Measurements from ENCODE around the gene ARL4C.

The ARL4C gene

GRCh38 chr2:234517971-234518370 lies 21.1 kb upstream of the ARL4C start:
- Histone ChIP-seq H3K27me3 (ENCODE audit: insufficient read depth, low read length) (no peaks in the 10 kb centered on the region), H3K4me1 (ENCODE audit: insufficient read depth, low read length) (peaks cover 6% of the 10 kb centered on the region), H3K9me3 (ENCODE audit: low read length) (no peaks in the 10 kb centered on the region), H3K36me3 (ENCODE audit: insufficient read depth, low read length) (no peaks in the 10 kb centered on the region), H2AFZ (ENCODE audit: low read depth, low read length) (no peak overlapping the region), H3K4me3 (ENCODE audit: low read length) (no peak overlapping the region)

GRCh38 chr2:234514873-234515638 lies 18.2 kb upstream of the ARL4C start:
- no peaks in the 10 kb centered on the region for H3K9me3 ChIP-seq (ENCODE audit: low read length)
- no peaks in the 10 kb centered on the region for H3K36me3 ChIP-seq (ENCODE audit: insufficient read depth, low read length)
- H3K4me3 ChIP-seq (ENCODE audit: low read length) = no peak overlapping the region
- no peak overlapping the region for H2AFZ ChIP-seq (ENCODE audit: low read depth, low read length)
- no peaks in the 10 kb centered on the region for H3K27me3 ChIP-seq (ENCODE audit: insufficient read depth, low read length)
- H3K4me1 ChIP-seq (ENCODE audit: insufficient read depth, low read length) = peaks cover 9% of the 10 kb centered on the region

- H2AFZ ChIP-seq (ENCODE audit: low read depth, low read length) = no peak overlapping the region
- H3K9me3 ChIP-seq (ENCODE audit: low read length) = no peaks in the 10 kb centered on the region
- H3K27me3 ChIP-seq (ENCODE audit: insufficient read depth, low read length) = no peaks in the 10 kb centered on the region
- H3K4me3 ChIP-seq (ENCODE audit: low read length) = no peak overlapping the region
- H3K36me3 ChIP-seq (ENCODE audit: insufficient read depth, low read length) = no peaks in the 10 kb centered on the region
- peaks cover 9% of the 10 kb centered on the region for H3K4me1 ChIP-seq (ENCODE audit: insufficient read depth, low read length)
Observed at GRCh38 chr2:234514099-234514498, 17.2 kb upstream of the ARL4C start.

DNA sequence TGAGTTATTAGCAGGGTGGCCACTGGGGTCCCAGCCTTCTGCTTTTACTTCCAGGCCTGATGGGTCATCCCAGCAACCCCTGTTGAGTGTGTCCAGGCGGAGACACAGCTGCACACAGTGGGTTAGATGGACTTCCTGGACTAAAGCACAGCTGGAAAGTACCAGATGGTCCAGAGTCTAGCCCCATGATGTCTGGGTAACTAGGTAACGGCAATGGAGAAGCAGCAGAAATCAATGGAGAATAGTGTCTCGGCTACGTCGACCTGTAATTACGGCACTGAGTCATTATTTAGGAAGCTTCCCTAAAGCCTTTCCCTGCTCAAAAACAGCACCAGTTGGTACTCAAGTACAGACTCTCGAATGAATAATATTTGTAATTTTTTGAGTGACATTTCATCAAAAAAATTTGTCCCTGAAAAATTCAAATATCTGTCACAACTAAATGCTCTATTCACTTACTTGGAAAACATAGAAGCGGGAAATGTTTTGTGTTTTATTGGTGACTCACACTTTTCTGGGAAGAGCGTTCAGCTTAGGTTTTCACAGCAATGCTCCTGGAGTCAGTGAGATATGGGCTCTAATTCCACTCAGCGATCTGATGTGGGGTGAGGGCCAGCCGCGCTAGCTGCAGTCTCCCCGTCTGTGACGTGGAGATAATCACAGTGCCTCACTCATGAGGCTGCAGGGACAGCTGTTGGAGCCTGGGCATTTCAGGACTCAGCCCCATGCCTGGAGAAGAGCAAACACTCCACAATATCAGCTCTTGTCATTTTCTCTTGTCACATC lies 16.2 kb upstream of the ARL4C start:
- Histone ChIP-seq H3K4me1 (ENCODE audit: insufficient read depth, low read length) (peaks cover 9% of the 10 kb centered on the region), H3K4me3 (ENCODE audit: low read length) (no peak overlapping the region), H3K27me3 (ENCODE audit: insufficient read depth, low read length) (no peaks in the 10 kb centered on the region), H2AFZ (ENCODE audit: low read depth, low read length) (no peak overlapping the region), H3K36me3 (ENCODE audit: insufficient read depth, low read length) (no peaks in the 10 kb centered on the region), H3K9me3 (ENCODE audit: low read length) (no peaks in the 10 kb centered on the region)

- no peaks in the 10 kb centered on the region for H3K4me1 ChIP-seq (ENCODE audit: insufficient read depth, low read length)
Observed at GRCh38 chr2:234502919-234503285, 6.0 kb upstream of the ARL4C start.

GRCh38 chr2:234502285-234502918 lies 5.5 kb upstream of the ARL4C start:
- Histone ChIP-seq H3K4me3 (ENCODE audit: low read length) (no peak overlapping the region), H3K27me3 (ENCODE audit: insufficient read depth, low read length) (peaks cover 3% of the 10 kb centered on the region), H3K4me1 (ENCODE audit: insufficient read depth, low read length) (no peaks in the 10 kb centered on the region), H3K36me3 (ENCODE audit: insufficient read depth, low read length) (no peaks in the 10 kb centered on the region), H2AFZ (ENCODE audit: low read depth, low read length) (no peak overlapping the region), H3K9me3 (ENCODE audit: low read length) (no peaks in the 10 kb centered on the region)

More at GRCh38 chr2:234502919-234503285, 6.0 kb upstream of the ARL4C start:
- H3K36me3 ChIP-seq (ENCODE audit: insufficient read depth, low read length) = no peaks in the 10 kb centered on the region
- H3K4me3 ChIP-seq (ENCODE audit: low read length) = no peak overlapping the region
- peaks cover 4% of the 10 kb centered on the region for H3K27me3 ChIP-seq (ENCODE audit: insufficient read depth, low read length)
- no peak overlapping the region for H2AFZ ChIP-seq (ENCODE audit: low read depth, low read length)
- H3K9me3 ChIP-seq (ENCODE audit: low read length) = no peaks in the 10 kb centered on the region

GRCh38 chr2:234500394-234501006 lies 3.6 kb upstream of the ARL4C start:
- Histone ChIP-seq H3K4me3 (ENCODE audit: low read length) (no peak overlapping the region), H3K9me3 (ENCODE audit: low read length) (no peaks in the 10 kb centered on the region), H3K36me3 (ENCODE audit: insufficient read depth, low read length) (no peaks in the 10 kb centered on the region), H2AFZ (ENCODE audit: low read depth, low read length) (no peak overlapping the region), H3K27me3 (ENCODE audit: insufficient read depth, low read length) (no peaks in the 10 kb centered on the region), H3K4me1 (ENCODE audit: insufficient read depth, low read length) (no peaks in the 10 kb centered on the region)

- H3K36me3 ChIP-seq (ENCODE audit: insufficient read depth, low read length) = no peaks in the 10 kb centered on the region
- no peak overlapping the region for H3K4me3 ChIP-seq (ENCODE audit: low read length)
- H3K9me3 ChIP-seq (ENCODE audit: low read length) = no peaks in the 10 kb centered on the region
- no peak overlapping the region for H2AFZ ChIP-seq (ENCODE audit: low read depth, low read length)
- peaks cover 15% of the 10 kb centered on the region for H3K4me1 ChIP-seq (ENCODE audit: insufficient read depth, low read length)
- H3K27me3 ChIP-seq (ENCODE audit: insufficient read depth, low read length) = no peaks in the 10 kb centered on the region
Observed at GRCh38 chr2:234497594-234498235, 834 bp upstream of the ARL4C start.

GRCh38 chr2:234496055-234496834 lies 636 bp downstream of the ARL4C start:
- H3K4me1 ChIP-seq (ENCODE audit: insufficient read depth, low read length) = peaks cover 17% of the 10 kb centered on the region
- no peaks in the 10 kb centered on the region for H3K36me3 ChIP-seq (ENCODE audit: insufficient read depth, low read length)

GRCh38 chr2:234495251-234496054 lies 1.4 kb downstream of the ARL4C start:
- H2AFZ ChIP-seq (ENCODE audit: low read depth, low read length) = peak overlapping the region; percentile 6

More at GRCh38 chr2:234496055-234496834, 636 bp downstream of the ARL4C start:
- H3K4me3 ChIP-seq (ENCODE audit: low read length) = peak overlapping the region; percentile 80
- no peaks in the 10 kb centered on the region for H3K27me3 ChIP-seq (ENCODE audit: insufficient read depth, low read length)
- H3K9me3 ChIP-seq (ENCODE audit: low read length) = no peaks in the 10 kb centered on the region
- H2AFZ ChIP-seq (ENCODE audit: low read depth, low read length) = peak overlapping the region; percentile 6

DNA sequence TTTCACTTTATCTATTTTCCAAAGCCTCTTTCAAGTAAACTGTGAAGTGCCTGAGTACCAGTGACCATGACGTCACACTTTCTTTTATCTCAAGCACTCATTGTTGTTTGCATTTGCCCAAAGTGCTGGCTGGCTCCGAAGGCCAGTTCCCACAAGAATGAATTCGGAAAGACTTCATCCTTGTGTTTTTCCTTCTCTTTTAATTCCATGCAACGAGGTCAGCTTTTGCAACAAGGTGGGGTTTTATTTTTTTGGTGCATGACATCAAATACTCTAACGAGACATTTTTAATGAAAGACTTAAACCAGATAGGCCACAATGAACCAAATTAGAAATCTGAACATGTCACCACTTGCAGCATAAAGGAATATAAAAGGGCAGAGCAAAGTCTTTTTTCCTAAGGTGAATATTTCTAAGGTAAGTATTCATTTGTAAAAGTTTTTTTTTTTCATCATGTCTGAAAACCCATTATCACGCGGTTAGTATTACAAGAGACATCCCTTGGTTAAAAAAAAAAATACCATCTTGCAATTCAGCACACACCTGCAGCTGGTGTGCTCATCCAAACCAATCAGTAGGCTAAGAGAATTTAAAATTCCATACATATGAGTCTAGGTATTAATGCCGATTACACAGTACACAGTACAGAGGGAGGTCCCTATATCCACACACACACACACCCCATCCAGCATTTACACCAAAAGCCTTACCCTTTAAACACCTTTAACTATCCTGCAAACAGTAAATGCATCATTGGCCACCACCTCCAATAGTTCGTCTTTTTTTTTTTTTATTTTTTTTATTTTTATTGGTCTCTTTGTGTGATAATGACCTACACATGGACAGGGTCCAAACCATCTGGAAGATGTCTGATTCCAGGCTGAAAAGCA lies 2.3 kb downstream of the ARL4C start:
- no peaks in the 10 kb centered on the region for H3K9me3 ChIP-seq (ENCODE audit: low read length)
- H3K36me3 ChIP-seq (ENCODE audit: insufficient read depth, low read length) = no peaks in the 10 kb centered on the region
- H3K4me1 ChIP-seq (ENCODE audit: insufficient read depth, low read length) = peaks cover 17% of the 10 kb centered on the region
- no peaks in the 10 kb centered on the region for H3K27me3 ChIP-seq (ENCODE audit: insufficient read depth, low read length)
- no peak overlapping the region for H2AFZ ChIP-seq (ENCODE audit: low read depth, low read length)
- peak overlapping the region; percentile 80 for H3K4me3 ChIP-seq (ENCODE audit: low read length)

More at GRCh38 chr2:234495251-234496054, 1.4 kb downstream of the ARL4C start:
- no peaks in the 10 kb centered on the region for H3K36me3 ChIP-seq (ENCODE audit: insufficient read depth, low read length)
- peak overlapping the region; percentile 80 for H3K4me3 ChIP-seq (ENCODE audit: low read length)
- H3K27me3 ChIP-seq (ENCODE audit: insufficient read depth, low read length) = no peaks in the 10 kb centered on the region
- peaks cover 17% of the 10 kb centered on the region for H3K4me1 ChIP-seq (ENCODE audit: insufficient read depth, low read length)
- H3K9me3 ChIP-seq (ENCODE audit: low read length) = no peaks in the 10 kb centered on the region
